IMR-90 (cell line): ENCODE data around the gene HSPB1. TPM values are rescaled to one million over a fixed set of nuclear protein-coding genes. Genes with fewer than 3 reads are reported as not detected.

ENCODE experiments used
- ATAC-seq: fragments of 200-7000 bp; cut with Tn5 transposase; 2 replicates; pipeline ENCODE4 v1.9.1; 2020; ENCODE audit warnings: low read depth, mild to moderate bottlenecking, moderate library complexity
- BruUV-seq: library from RNA; stranded (reverse); fragments of 400-500 nt; replicated peaks from 2 replicates; lab custom pipeline; 2021; lab: Mats Ljungman, UMichigan
- CTCF ChIA-PET: fragments of 300-600 bp; formaldehyde crosslinking; extraction: SDS; loops from one replicate; lab custom pipeline; 2021; ENCODE audit warnings: antibody characterized with exemption; lab: Yijun Ruan, JAX
- POLR2A ChIA-PET: fragments of 300-600 bp; sonication (Branson Sonifier 250); formaldehyde crosslinking; loops from one replicate; lab custom pipeline; 2022; ENCODE audit warnings: antibody characterized with exemption; ENCODE audit not compliant: unreplicated experiment; lab: Charles Lee
- DNase-seq: peaks from one replicate; pipeline ENCODE4 v3.0.0; 2013
- H2AFZ ChIP-seq: replicated peaks from 2 replicates; pipeline ENCODE3; 2013; ENCODE audit warnings: low read length, mild to moderate bottlenecking; ENCODE audit not compliant: poor library complexity
- H2AK5ac ChIP-seq: 2 replicates; pipeline ENCODE4 v1.6.1; 2013; ENCODE audit warnings: low read depth, low read length, inconsistent platforms
- H2AK9ac ChIP-seq: replicated peaks from 2 replicates; pipeline ENCODE3; 2013; ENCODE audit warnings: mild to moderate bottlenecking, low read depth, low read length, moderate library complexity; ENCODE audit not compliant: poor library complexity
- H2BK120ac ChIP-seq: 2 replicates; pipeline ENCODE4 v1.6.1; 2013; ENCODE audit warnings: low read depth, low read length, inconsistent platforms
- H2BK15ac ChIP-seq: 3 replicates; pipeline ENCODE4 v1.6.1; 2013; ENCODE audit warnings: low read depth, low read length, inconsistent platforms
- H2BK20ac ChIP-seq: 2 replicates; pipeline ENCODE4 v1.6.1; 2013; ENCODE audit warnings: low read depth, mild to moderate bottlenecking, inconsistent platforms, low read length, moderate library complexity
- H2BK5ac ChIP-seq: 2 replicates; pipeline ENCODE4 v1.6.1; 2013; ENCODE audit warnings: mild to moderate bottlenecking, low read depth, low read length, inconsistent platforms; ENCODE audit not compliant: poor library complexity, severe bottlenecking
- H3K14ac ChIP-seq: replicated peaks from 2 replicates; pipeline ENCODE4 v1.6.1; 2013; ENCODE audit warnings: low read depth, low read length, inconsistent platforms
- H3K18ac ChIP-seq: 2 replicates; pipeline ENCODE4 v1.6.1; 2013; ENCODE audit warnings: low read depth, low read length, control low read depth
- H3K23ac ChIP-seq: 2 replicates; pipeline ENCODE4 v1.6.1; 2013; ENCODE audit warnings: low read depth, low read length, inconsistent platforms
- H3K27ac ChIP-seq: 2 replicates; pipeline ENCODE4 v1.5.1; 2013; ENCODE audit warnings: mild to moderate bottlenecking, control low read depth, low read length; ENCODE audit not compliant: insufficient read depth
- H3K27me3 ChIP-seq: 2 replicates; pipeline ENCODE4 v1.6.1; 2013; ENCODE audit warnings: low read length; ENCODE audit not compliant: control insufficient read depth, insufficient read depth
- H3K36me3 ChIP-seq: 2 replicates; pipeline ENCODE4 v1.6.1; 2013; ENCODE audit warnings: low read length, mixed read lengths; ENCODE audit not compliant: control insufficient read depth, insufficient read depth
- H3K4ac ChIP-seq: 2 replicates; pipeline ENCODE4 v1.6.1; 2013; ENCODE audit warnings: low read depth, low read length, inconsistent platforms
- H3K4me1 ChIP-seq: 2 replicates; pipeline ENCODE4 v1.6.1; 2013; ENCODE audit warnings: low read length, mixed read lengths; ENCODE audit not compliant: control insufficient read depth, insufficient read depth
- H3K4me2 ChIP-seq: 2 replicates; pipeline ENCODE4 v1.6.1; 2013; ENCODE audit warnings: low read depth, mild to moderate bottlenecking, control low read depth, low read length, moderate library complexity
- H3K4me3 ChIP-seq: 2 replicates; pipeline ENCODE4 v1.5.1; 2013; ENCODE audit warnings: low read depth, mild to moderate bottlenecking, control low read depth, low read length, moderate library complexity; ENCODE audit not compliant: insufficient read depth
- H3K56ac ChIP-seq: 2 replicates; pipeline ENCODE4 v1.6.1; 2013; ENCODE audit warnings: low read length, inconsistent platforms; ENCODE audit not compliant: insufficient read depth; ENCODE audit errors: extremely low read depth
- H3K79me1 ChIP-seq, 2 experiments: 2 replicates each; pipeline ENCODE4 v1.6.1; 2013; ENCODE audit warnings: low read length in 2 of 2, inconsistent platforms in 1 of 2, low read depth in 1 of 2
- H3K9ac ChIP-seq: 2 replicates; pipeline ENCODE4 v1.6.1; 2013; ENCODE audit warnings: low read depth, low read length, control low read depth
- H3K9me1 ChIP-seq: 2 replicates; pipeline ENCODE4 v1.6.1; 2013; ENCODE audit warnings: low read length, inconsistent platforms; ENCODE audit not compliant: insufficient read depth
- H3K9me3 ChIP-seq: 2 replicates; pipeline ENCODE4 v1.6.1; 2013; ENCODE audit warnings: low read length; ENCODE audit not compliant: control insufficient read depth, insufficient read depth
- H4K20me1 ChIP-seq: 2 replicates; pipeline ENCODE4 v1.6.1; 2013; ENCODE audit warnings: low read length, inconsistent platforms; ENCODE audit not compliant: insufficient read depth
- H4K5ac ChIP-seq: 2 replicates; pipeline ENCODE4 v1.6.1; 2013; ENCODE audit warnings: mild to moderate bottlenecking, low read depth, low read length, control low read depth
- H4K8ac ChIP-seq, 2 experiments: 2 replicates each; pipeline ENCODE4 v1.6.1; 2013; ENCODE audit warnings: low read depth in 2 of 2, low read length in 2 of 2, control low read depth in 1 of 2, inconsistent platforms in 1 of 2
- H4K91ac ChIP-seq: 2 replicates; pipeline ENCODE4 v1.6.1; 2013; ENCODE audit warnings: low read depth, low read length, inconsistent platforms; ENCODE audit not compliant: insufficient read depth
- BHLHE40 ChIP-seq: fragments of 150-350 bp; IDR thresholded peaks from 2 replicates; pipeline ENCODE4 v1.6.1; 2016; ENCODE audit warnings: mild to moderate bottlenecking, low read depth, low read length
- CEBPB ChIP-seq: IDR thresholded peaks from 2 replicates; pipeline ENCODE4 v1.6.1; 2012; ENCODE audit warnings: low read depth, low read length, improper control_type of control experiment
- CHD1 ChIP-seq: IDR thresholded peaks from 2 replicates; pipeline ENCODE4 v1.6.1; 2012; ENCODE audit warnings: low read depth, low read length, improper control_type of control experiment
- CTCF ChIP-seq: conservative IDR thresholded peaks from 2 replicates; pipeline ENCODE4 v1.5.1; 2012; ENCODE audit warnings: mild to moderate bottlenecking, low read depth, low read length, improper control_type of control experiment
- ELK1 ChIP-seq: fragments of 150-350 bp; IDR thresholded peaks from 2 replicates; pipeline ENCODE4 v1.6.1; 2016; ENCODE audit warnings: low read depth, mild to moderate bottlenecking, low read length, moderate library complexity, borderline replicate concordance
- FOS ChIP-seq: fragments of 150-350 bp; IDR thresholded peaks from 2 replicates; pipeline ENCODE4 v1.6.1; 2016; ENCODE audit warnings: low read depth, low read length
- MAFK ChIP-seq: IDR thresholded peaks from 2 replicates; pipeline ENCODE4 v1.6.1; 2012; ENCODE audit warnings: low read depth, low read length, improper control_type of control experiment
- MXI1 ChIP-seq: IDR thresholded peaks from 2 replicates; pipeline ENCODE4 v1.6.1; 2012; ENCODE audit warnings: low read depth, mild to moderate bottlenecking, low read length, moderate library complexity, borderline replicate concordance
- NFE2L2 ChIP-seq: fragments of 150-350 bp; IDR thresholded peaks from 2 replicates; pipeline ENCODE4 v1.6.1; 2016; ENCODE audit warnings: low read depth, mild to moderate bottlenecking, low read length
- POLR2A ChIP-seq: IDR thresholded peaks from 2 replicates; pipeline ENCODE4 v1.6.1; 2012; ENCODE audit warnings: mild to moderate bottlenecking, low read depth, low read length
- RAD21 ChIP-seq: IDR thresholded peaks from 2 replicates; pipeline ENCODE4 v1.6.1; 2012; ENCODE audit warnings: low read length, improper control_type of control experiment
- RCOR1 ChIP-seq: IDR thresholded peaks from 2 replicates; pipeline ENCODE4 v1.6.1; 2012; ENCODE audit warnings: mild to moderate bottlenecking, low read length, improper control_type of control experiment; ENCODE audit not compliant: insufficient replicate concordance
- SMC3 ChIP-seq: fragments of 150-350 bp; IDR thresholded peaks from 2 replicates; pipeline ENCODE4 v1.6.1; 2016; ENCODE audit warnings: low read depth, mild to moderate bottlenecking, antibody characterized with exemption, low read length, moderate library complexity
- USF2 ChIP-seq: fragments of 150-350 bp; IDR thresholded peaks from 2 replicates; pipeline ENCODE4 v1.6.1; 2017; ENCODE audit warnings: mild to moderate bottlenecking, antibody characterized with exemption, low read length, low read depth
- WGBS, 2 experiments: methylation state at CpG; one replicate each; pipeline versions ENCODE4 v1.1.5 to v1.1.7; 2013; ENCODE audit warnings: missing lambda C conversion rate in 2 of 2; ENCODE audit not compliant: insufficient read length in 1 of 2; ENCODE audit errors: extremely low coverage in 2 of 2; 5-methylcytosine and 5-hydroxymethylcytosine counted together
- dilution Hi-C: fragments of 300-500 bp; cut with HindIII; formaldehyde crosslinking; loops from one replicate; pipeline ENCODE4 v1.14.3; 2018; ENCODE audit warnings: low sequenced_read_pairs; ENCODE audit not compliant: unreplicated experiment
- in situ Hi-C: fragments of 300-500 bp; cut with MboI; formaldehyde crosslinking; loops from 3 replicates; pipeline ENCODE4 v1.14.3; 2019; ENCODE audit warnings: low sequenced_read_pairs, inconsistent platforms, mixed read lengths
- intact Hi-C: fragments of 100-400 bp; cut with micrococcal nuclease; formaldehyde crosslinking; loops from 2 replicates; pipeline ENCODE4 v1.10.0; 2022
- polyA plus RNA-seq, 3 experiments: library from polyadenylated mRNA; depleted of rRNA; stranded (reverse); fragments of >200 nt; gene quantifications; 2 replicates each; pipeline ENCODE4 v1.2.3, GENCODE V29; 2012; ENCODE audit warnings: low replicate concordance in 1 of 3
- total RNA-seq: library from RNA; depleted of rRNA; stranded (reverse); fragments of >200 nt; gene quantifications from 2 replicates; pipeline ENCODE4 v1.2.3, GENCODE V29; 2012

HSPB1 gene
- total and polyA plus RNA-seq, 2 of the 4 experiments (the other 2 are of a cell fraction): 33.2 to 1,363 TPM

- H3K9ac ChIP-seq: no peak overlapping the region
- H3K4me3 ChIP-seq: no peak overlapping the region
- H3K18ac ChIP-seq: no peak overlapping the region
- H3K27ac ChIP-seq: no peak overlapping the region
- dilution Hi-C loops (no loop called here), in situ Hi-C loops (no loop called here), intact Hi-C loops (no loop called here)
- H3K79me1 ChIP-seq: peaks cover 20 to 73% of the 10 kb centered on the region in 2 experiments
- H2AK5ac ChIP-seq: no peak overlapping the region; the same call in 1 of the 2 replicates
- ATAC-seq: no peak
- peaks cover 98% of the 10 kb centered on the region for H4K20me1 ChIP-seq
- 96% methylated on average over 7 of the region's 8 CpGs; no CpG with 5 or more reads in 1 of the 2 experiments for WGBS, 2 experiments
- DNase-seq: no peak
- H2AFZ ChIP-seq: no peak overlapping the region
- H2AK9ac ChIP-seq: peak overlapping the region; percentile 37
- CTCF ChIA-PET: no interaction called here
- TF ChIP-seq USF2 (no peak), NFE2L2 (no peak), ELK1 (no peak), CTCF (no peak), RAD21 (no peak), CEBPB (no peak), FOS (no peak), BHLHE40 (no peak), SMC3 (no peak), POLR2A (no peak), RCOR1 (no peak), CHD1 (no peak), MAFK (no peak), MXI1 (no peak)
- no peak overlapping the region for H3K56ac ChIP-seq
- no peak overlapping the region for H2BK20ac ChIP-seq
- H2BK15ac ChIP-seq: no peak overlapping the region
- H3K9me1 ChIP-seq: peaks cover 29% of the 10 kb centered on the region
- no peak overlapping the region for H4K8ac ChIP-seq
- H3K4me2 ChIP-seq: no peak overlapping the region
- H3K14ac ChIP-seq: no peak overlapping the region
- no peak overlapping the region for H3K4ac ChIP-seq
- H2BK5ac ChIP-seq: peak overlapping the region; percentile 3
- H4K91ac ChIP-seq: no peak overlapping the region
- H3K27me3 ChIP-seq: no peaks in the 10 kb centered on the region
- peaks cover 13% of the 10 kb centered on the region for H3K4me1 ChIP-seq
- H3K9me3 ChIP-seq: no peaks in the 10 kb centered on the region
- H4K5ac ChIP-seq: no peak overlapping the region
- H3K23ac ChIP-seq: no peak overlapping the region
- POLR2A ChIA-PET: no interaction called here
- peaks cover 63% of the 10 kb centered on the region for H3K36me3 ChIP-seq
- BruUV-seq: no TSS peak
- H2BK120ac ChIP-seq: no peak overlapping the region
Observed at GRCh38 chr7:76346778-76347177, 44.3 kb downstream of the HSPB1 start.
